Skeletal muscle tissue (tissue), 4 donors: ENCODE data around the gene ASPRV1. TPM values are rescaled to one million over a fixed set of nuclear protein-coding genes. Genes with fewer than 3 reads are reported as not detected.
"Not testable (repeated sequence)": the region's sequence is repeated elsewhere in the genome, so short reads cannot be mapped to it uniquely, and the experiment has no call there.

ENCODE experiments used
- H3K27ac ChIP-seq: one replicate; pipeline ENCODE4 v1.7.0; 2013; ENCODE audit warnings: mild to moderate bottlenecking, low read depth, low read length, inconsistent platforms
- H3K27me3 ChIP-seq, 3 donors: one replicate each; pipeline ENCODE4 v1.7.0; 2013; ENCODE audit warnings: low read length in 3 of 3; ENCODE audit not compliant: control insufficient read depth in 3 of 3, insufficient read depth in 3 of 3
- H3K36me3 ChIP-seq, 3 donors: one replicate each; pipeline ENCODE4 v1.7.0; 2013; ENCODE audit warnings: low read length in 3 of 3; ENCODE audit not compliant: control insufficient read depth in 3 of 3, insufficient read depth in 3 of 3
- H3K4me1 ChIP-seq, 3 donors: one replicate each; pipeline ENCODE4 v1.7.0; 2013; ENCODE audit warnings: low read length in 3 of 3, mild to moderate bottlenecking in 3 of 3; ENCODE audit not compliant: control insufficient read depth in 3 of 3, insufficient read depth in 3 of 3
- H3K4me3 ChIP-seq, 3 donors: one replicate each; pipeline ENCODE4 v1.7.0; 2013; ENCODE audit warnings: low read length in 3 of 3
- H3K9ac ChIP-seq, 3 donors: one replicate each; pipeline ENCODE4 v1.7.0; 2013; ENCODE audit warnings: low read length in 3 of 3, mild to moderate bottlenecking in 3 of 3, moderate library complexity in 2 of 3, low read depth in 1 of 3
- H3K9me3 ChIP-seq, 3 donors: one replicate each; pipeline ENCODE4 v1.7.0; 2013; ENCODE audit warnings: low read length in 3 of 3; ENCODE audit not compliant: control insufficient read depth in 3 of 3
- total RNA-seq: library from RNA; depleted of rRNA; stranded (reverse); fragments of >200 nt; gene quantifications from one replicate; pipeline ENCODE4 v1.2.3, GENCODE V29; 2014
- donor health status: Osteomylitis.

Gene ASPRV1
- total RNA-seq, 1 donor from 2014 or later: 1.6 TPM

- H3K4me3 ChIP-seq: no peak overlapping the region
- peaks cover 0 to 2% (median 0%) of the 10 kb centered on the region in 3 donors for H3K4me1 ChIP-seq
- H3K9me3 ChIP-seq: no peaks in the 10 kb centered on the region
- H3K9ac ChIP-seq: no peak overlapping the region
- no peak overlapping the region for H3K27ac ChIP-seq
- H3K27me3 ChIP-seq: peaks cover 0 to 5% (median 4%) of the 10 kb centered on the region in 3 donors
- no peaks in the 10 kb centered on the region for H3K36me3 ChIP-seq
These were observed 8.9 kb downstream of the ASPRV1 start for GRCh38 chr2:69952336-69953115.

DNA sequence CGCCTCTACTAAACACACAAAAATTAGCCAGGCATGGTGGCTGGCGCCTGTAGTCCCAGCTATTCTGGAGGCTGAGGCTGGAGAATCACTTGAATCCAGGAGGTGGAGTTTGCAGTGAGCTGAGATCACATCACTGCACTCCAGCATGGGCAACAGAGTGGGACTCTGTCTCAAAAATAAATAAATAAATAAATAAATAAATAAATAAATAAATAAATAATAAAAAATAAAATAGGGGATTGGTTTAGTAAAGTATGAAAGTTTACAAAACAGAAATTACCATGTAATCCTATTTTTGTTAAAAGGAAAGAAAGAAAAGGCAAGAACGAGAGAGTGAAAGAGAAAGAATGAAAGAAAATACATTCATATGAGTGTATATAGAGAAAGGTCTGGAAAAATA lies 10.8 kb downstream of the ASPRV1 start:
- not testable (repeated sequence) for H3K9me3 ChIP-seq, H3K36me3 ChIP-seq, H3K27ac ChIP-seq, H3K4me1 ChIP-seq, H3K9ac ChIP-seq, H3K4me3 ChIP-seq, H3K27me3 ChIP-seq

DNA sequence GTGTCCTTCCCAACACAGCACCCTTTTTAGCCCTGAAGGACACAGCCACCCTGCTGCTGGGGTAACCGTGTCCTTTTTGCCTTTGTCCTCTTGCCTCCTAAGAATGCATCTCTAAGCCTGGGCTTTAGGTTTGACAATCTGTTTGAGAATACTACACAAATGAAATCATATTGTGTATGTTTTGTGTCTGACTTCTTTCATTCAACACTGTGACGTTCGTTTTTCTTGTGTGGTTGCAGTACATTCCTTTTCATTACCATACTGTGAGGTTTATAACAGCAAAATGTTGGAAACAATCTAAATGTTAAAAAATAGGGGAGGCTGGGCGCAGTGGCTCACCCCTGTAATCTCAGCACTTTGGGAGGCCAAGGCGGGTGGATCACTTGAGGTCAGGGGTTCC lies 11.2 kb downstream of the ASPRV1 start:
- no peaks in the 10 kb centered on the region for H3K36me3 ChIP-seq
- peaks cover 0 to 5% (median 4%) of the 10 kb centered on the region in 3 donors for H3K27me3 ChIP-seq
- H3K27ac ChIP-seq: no peak overlapping the region
- H3K4me3 ChIP-seq: no peak overlapping the region
- H3K9ac ChIP-seq: no peak overlapping the region
- H3K9me3 ChIP-seq: no peaks in the 10 kb centered on the region
- peaks cover 0 to 3% (median 2%) of the 10 kb centered on the region in 3 donors for H3K4me1 ChIP-seq

GRCh38 chr2:69948963-69949645 lies 12.3 kb downstream of the ASPRV1 start:
- H3K4me3 ChIP-seq: no peak overlapping the region
- no peak overlapping the region for H3K9ac ChIP-seq
- H3K27ac ChIP-seq: no peak overlapping the region
- H3K9me3 ChIP-seq: no peaks in the 10 kb centered on the region
- H3K4me1 ChIP-seq: peaks cover 0 to 3% (median 2%) of the 10 kb centered on the region in 3 donors
- no peaks in the 10 kb centered on the region for H3K36me3 ChIP-seq
- peaks cover 0 to 5% (median 4%) of the 10 kb centered on the region in 3 donors for H3K27me3 ChIP-seq

DNA sequence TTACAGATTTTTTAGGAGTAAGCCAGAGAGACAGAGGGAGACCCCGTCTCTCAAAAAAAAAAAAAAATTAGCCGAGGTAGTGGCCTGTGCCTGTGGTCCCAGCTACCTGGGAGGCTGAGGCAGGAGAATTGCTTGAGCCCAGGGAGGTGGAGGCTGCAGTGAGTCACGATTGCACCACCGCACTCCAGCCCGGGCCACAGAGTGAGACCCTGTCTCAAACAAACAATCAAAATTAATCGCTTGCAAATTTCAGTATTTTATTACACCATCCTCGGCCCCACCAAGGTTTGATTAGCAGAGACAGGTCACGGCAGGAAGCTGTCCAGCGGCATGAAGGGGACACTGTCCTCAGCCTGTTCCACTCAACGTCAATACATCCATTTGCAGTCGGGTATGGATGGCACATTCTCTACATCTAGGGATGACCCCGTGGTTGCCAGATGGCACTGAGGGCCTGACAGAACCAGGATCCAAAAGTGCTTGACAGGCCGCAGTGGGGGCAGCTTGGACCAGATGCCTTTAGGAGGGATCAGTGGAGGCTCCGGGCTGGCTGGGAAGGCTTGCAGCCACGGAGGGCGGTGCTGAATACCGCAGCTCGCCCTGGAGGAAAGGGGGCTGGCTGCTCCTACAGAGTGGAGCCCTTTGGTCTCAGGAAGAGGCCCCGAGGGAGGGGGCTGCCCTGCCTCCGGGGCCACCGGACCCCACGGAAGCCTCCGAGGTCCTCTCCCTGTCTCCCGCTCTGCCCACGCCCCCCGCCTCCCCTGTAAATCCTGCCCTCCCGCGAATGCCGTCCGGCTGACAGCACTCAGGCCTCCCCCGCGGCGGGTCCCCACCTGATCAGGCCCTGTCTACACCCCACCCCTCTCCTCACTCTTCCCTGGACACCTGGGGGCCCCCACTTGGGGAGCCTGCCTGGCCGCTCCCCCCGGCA lies 13.1 kb downstream of the ASPRV1 start:
- H3K27me3 ChIP-seq: peaks cover 0 to 5% (median 4%) of the 10 kb centered on the region in 3 donors
- H3K4me3 ChIP-seq: no peak overlapping the region

GRCh38 chr2:69947325-69947931 lies 14.0 kb downstream of the ASPRV1 start:
- no peak overlapping the region for H3K27ac ChIP-seq

More for the DNA sequence above, 13.1 kb downstream of the ASPRV1 start:
- H3K36me3 ChIP-seq: peaks cover 3% of the 10 kb centered on the region in 3 donors
- H3K4me1 ChIP-seq: peaks cover 0 to 3% (median 2%) of the 10 kb centered on the region in 3 donors
- H3K27ac ChIP-seq: no peak overlapping the region
- H3K9ac ChIP-seq: no peak overlapping the region
- H3K9me3 ChIP-seq: no peaks in the 10 kb centered on the region

GRCh38 chr2:69946351-69947324 lies 14.8 kb downstream of the ASPRV1 start:
- no peak overlapping the region for H3K4me3 ChIP-seq
- no peak overlapping the region for H3K27ac ChIP-seq
- no peaks in the 10 kb centered on the region for H3K9me3 ChIP-seq
- peaks cover 0 to 5% (median 4%) of the 10 kb centered on the region in 3 donors for H3K27me3 ChIP-seq
- no peak overlapping the region for H3K9ac ChIP-seq
- peaks cover 7 to 8% (median 8%) of the 10 kb centered on the region in 3 donors for H3K36me3 ChIP-seq
- H3K4me1 ChIP-seq: peaks cover 0 to 3% (median 2%) of the 10 kb centered on the region in 3 donors

More at GRCh38 chr2:69947325-69947931, 14.0 kb downstream of the ASPRV1 start:
- Histone ChIP-seq H3K9me3 (no peaks in the 10 kb centered on the region), H3K4me1 (peaks cover 0 to 3% (median 2%) of the 10 kb centered on the region in 3 donors), H3K4me3 (no peak overlapping the region), H3K27me3 (peaks cover 0 to 5% (median 4%) of the 10 kb centered on the region in 3 donors), H3K9ac (no peak overlapping the region), H3K36me3 (peaks cover 7 to 8% (median 7%) of the 10 kb centered on the region in 3 donors)

- Histone ChIP-seq H3K4me1 (peaks cover 0 to 3% (median 2%) of the 10 kb centered on the region in 3 donors), H3K9ac (no peak overlapping the region), H3K4me3 (no peak overlapping the region), H3K27ac (no peak overlapping the region), H3K9me3 (no peaks in the 10 kb centered on the region), H3K27me3 (peaks cover 0 to 5% (median 4%) of the 10 kb centered on the region in 3 donors), H3K36me3 (peaks cover 7 to 10% (median 8%) of the 10 kb centered on the region in 3 donors)
These were observed 15.5 kb downstream of the ASPRV1 start for GRCh38 chr2:69945941-69946340.
